WTC11 (cell line): ENCODE results near the gene KBTBD12.

Source experiments
- ARID4B ChIP-seq: sonication (generic); formaldehyde crosslinking; IDR thresholded peaks from 2 replicates; pipeline ENCODE4 v1.8.0; 2023; ENCODE audit warnings: missing genetic modification reagents, mild to moderate bottlenecking, borderline replicate concordance
- CBFB ChIP-seq: sonication (generic); formaldehyde crosslinking; IDR thresholded peaks from 2 replicates; pipeline ENCODE4 v1.8.1; 2022; ENCODE audit warnings: mild to moderate bottlenecking, low read depth, missing genetic modification reagents
- CREB1 ChIP-seq: sonication (generic); formaldehyde crosslinking; IDR thresholded peaks from 2 replicates; pipeline ENCODE4 v1.8.0; 2023; ENCODE audit warnings: mild to moderate bottlenecking, missing genetic modification reagents
- CTCF ChIP-seq: fragments of 200-600 bp; IDR thresholded peaks from 2 replicates; pipeline ENCODE4 v1.8.0; 2022; ENCODE audit warnings: antibody characterized with exemption
- E2F5 ChIP-seq: sonication (generic); formaldehyde crosslinking; IDR thresholded peaks from 2 replicates; pipeline ENCODE4 v1.8.1; 2022; ENCODE audit warnings: mild to moderate bottlenecking, moderate library complexity, missing genetic modification reagents
- ELF4 ChIP-seq: sonication (generic); formaldehyde crosslinking; IDR thresholded peaks from 2 replicates; pipeline ENCODE4 v1.8.1; 2022; ENCODE audit warnings: low read depth, mild to moderate bottlenecking, moderate library complexity, missing genetic modification reagents
- ESRRA ChIP-seq: sonication (generic); formaldehyde crosslinking; IDR thresholded peaks from 2 replicates; pipeline ENCODE4 v1.8.1; 2022; ENCODE audit warnings: mild to moderate bottlenecking, missing genetic modification reagents, borderline replicate concordance
- SP1 ChIP-seq: sonication (generic); formaldehyde crosslinking; conservative IDR thresholded peaks from 2 replicates; pipeline ENCODE4 v1.8.1; 2022; ENCODE audit warnings: missing genetic modification reagents

- TF ChIP-seq ELF4 (CRISPR knock-in tag) (no peak), CREB1 (CRISPR knock-in tag) (no peak), SP1 (CRISPR knock-in tag) (no peak), CTCF (no peak), CBFB (CRISPR knock-in tag) (no peak), ARID4B (no peak), ESRRA (CRISPR knock-in tag) (no peak), E2F5 (CRISPR knock-in tag) (no peak)
Measured at GRCh38 chr3:127990461-127990860, 75.4 kb downstream of the KBTBD12 start.
